OCI-LY7 (cell line): Measurements from ENCODE around the gene PC. TPM values are rescaled to one million over a fixed set of nuclear protein-coding genes. Genes with fewer than 3 reads are reported as not detected.

Experiments used
- BruUV-seq: library from RNA; stranded (reverse); fragments of 400-500 nt; replicated peaks from 2 replicates; lab custom pipeline; 2021; lab: Mats Ljungman, UMichigan
- CTCF ChIA-PET: fragments of 300-600 bp; sonication (Branson Sonifier 250); formaldehyde crosslinking; loops from one replicate; lab custom pipeline; 2022; ENCODE audit warnings: antibody characterized with exemption; ENCODE audit not compliant: unreplicated experiment; lab: Charles Lee
- POLR2A ChIA-PET: fragments of 300-600 bp; sonication (Branson Sonifier 250); formaldehyde crosslinking; loops from one replicate; lab custom pipeline; 2022; ENCODE audit warnings: antibody characterized with exemption; lab: Charles Lee
- DNase-seq: peaks from one replicate; pipeline ENCODE4 v3.0.0-alpha.2; 2015; ENCODE audit warnings: low spot score
- H2AFZ ChIP-seq: fragments of 200-600 bp; sonication (generic), shearing (Covaris generic); 2 replicates; pipeline ENCODE4 v1.6.1; 2014; ENCODE audit warnings: mild to moderate bottlenecking, antibody characterized with exemption, low read length, moderate library complexity
- H3K27ac ChIP-seq: fragments of 200-600 bp; sonication (generic); 2 replicates; pipeline ENCODE4 v1.5.1; 2014; ENCODE audit warnings: mixed run types, low read depth, mild to moderate bottlenecking, moderate library complexity, low read length, inconsistent platforms; ENCODE audit not compliant: poor library complexity, severe bottlenecking
- H3K36me3 ChIP-seq: fragments of 200-600 bp; sonication (generic); 2 replicates; pipeline ENCODE4 v1.6.1; 2014; ENCODE audit warnings: mild to moderate bottlenecking, antibody characterized with exemption, low read length, moderate library complexity, mixed read lengths; ENCODE audit not compliant: insufficient read depth
- H3K4me1 ChIP-seq: fragments of 200-600 bp; sonication (generic); 2 replicates; pipeline ENCODE4 v1.5.1; 2014; ENCODE audit warnings: mild to moderate bottlenecking, low read length; ENCODE audit not compliant: insufficient read depth, poor library complexity, severe bottlenecking
- H3K4me2 ChIP-seq: fragments of 200-600 bp; sonication (generic); 2 replicates; pipeline ENCODE4 v1.6.1; 2014; ENCODE audit warnings: mild to moderate bottlenecking, low read length
- H3K4me3 ChIP-seq: fragments of 200-600 bp; sonication (generic); 2 replicates; pipeline ENCODE4 v1.5.1; 2014; ENCODE audit warnings: mild to moderate bottlenecking, low read depth, low read length; ENCODE audit not compliant: poor library complexity, severe bottlenecking
- H3K79me2 ChIP-seq: fragments of 200-600 bp; sonication (generic); 2 replicates; pipeline ENCODE4 v1.6.1; 2016; ENCODE audit warnings: low read depth, mild to moderate bottlenecking, low read length, moderate library complexity, mixed read lengths; ENCODE audit not compliant: insufficient read depth
- H3K9me2 ChIP-seq: fragments of 200-600 bp; sonication (generic); 2 replicates; pipeline ENCODE4 v1.6.1; 2016; ENCODE audit warnings: mild to moderate bottlenecking, low read length, mixed read lengths; ENCODE audit not compliant: insufficient read depth
- H3K9me3 ChIP-seq: fragments of 200-600 bp; sonication (generic); 2 replicates; pipeline ENCODE4 v1.6.1; 2014; ENCODE audit warnings: mild to moderate bottlenecking, mixed run types, low read length, mixed read lengths
- H4K20me1 ChIP-seq: fragments of 200-600 bp; sonication (generic); 2 replicates; pipeline ENCODE4 v1.6.1; 2014; ENCODE audit warnings: mild to moderate bottlenecking, antibody characterized with exemption, low read length, moderate library complexity, mixed read lengths; ENCODE audit not compliant: insufficient read depth
- CTCF ChIP-seq: fragments of 200-600 bp; sonication (generic); conservative IDR thresholded peaks from 2 replicates; pipeline ENCODE4 v1.5.1; 2014; ENCODE audit warnings: mild to moderate bottlenecking, antibody characterized with exemption, low read length, moderate library complexity, mixed read lengths
- EZH2phosphoT487 ChIP-seq: fragments of 200-600 bp; sonication (generic); IDR thresholded peaks from 2 replicates; pipeline ENCODE4 v1.6.1; 2018; ENCODE audit warnings: low read depth, borderline replicate concordance, mild to moderate bottlenecking, mixed run types, antibody characterized with exemption, low read length, moderate library complexity, mixed read lengths
- intact Hi-C: fragments of 100-400 bp; cut with micrococcal nuclease; formaldehyde crosslinking; loops from one replicate; pipeline ENCODE4 v1.10.0; 2022; ENCODE audit not compliant: unreplicated experiment
- total RNA-seq, 2 experiments: library from RNA; depleted of rRNA in 1 of 2; stranded (reverse); fragments of >200 nt in 1 of 2; shearing (Covaris generic) in 1 of 2; gene quantifications; 2 replicates each; pipeline ENCODE4 v1.2.3, GENCODE V29; 2014 to 2022

The PC gene
- total RNA-seq, 2 experiments from 2014 or later = 10.4 to 12.7 TPM

- ChIA-PET POLR2A (interaction anchor here (1.0 kb wide), 1 partner anchor 11 kb away, joined by 3 read pairs; no protein-coding TSS in a partner anchor), CTCF (no interaction called here)
- Histone ChIP-seq H3K4me3 (no peak overlapping the region), H3K9me3 (no peaks in the 10 kb centered on the region), H3K79me2 (no peaks in the 10 kb centered on the region), H2AFZ (no peak overlapping the region), H3K9me2 (no peaks in the 10 kb centered on the region), H3K4me2 (no peak overlapping the region), H3K36me3 (no peaks in the 10 kb centered on the region), H4K20me1 (no peaks in the 10 kb centered on the region), H3K27ac (no peak overlapping the region), H3K4me1 (peaks cover 6% of the 10 kb centered on the region)
- no peak for DNase-seq
- intact Hi-C loops = no loop called here
- TF ChIP-seq EZH2phosphoT487 (no peak), CTCF (no peak)
- no TSS peak for BruUV-seq
Observed at GRCh38 chr11:66877588-66878385, 80.4 kb downstream of the PC start.

DNA sequence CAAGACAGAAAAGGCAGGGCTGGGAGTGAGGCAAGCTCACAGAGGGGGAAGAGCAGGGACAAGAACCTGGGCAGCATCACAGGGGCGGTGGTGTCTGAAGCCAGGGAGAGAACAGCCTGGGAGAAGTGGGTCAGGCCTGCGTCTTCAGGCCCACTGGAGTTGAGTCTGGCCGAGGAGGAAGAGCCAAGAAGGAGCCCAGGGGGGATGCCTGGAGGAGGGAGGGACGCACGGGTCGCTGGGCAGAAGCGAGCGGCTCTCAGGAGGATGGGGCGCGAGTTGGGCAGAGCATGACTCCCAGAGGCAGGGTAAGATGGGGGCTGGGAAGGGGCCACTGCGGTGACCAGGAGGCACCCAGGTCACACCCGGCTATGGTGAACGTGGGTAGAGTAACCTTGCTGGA lies 82.8 kb downstream of the PC start:
- intact Hi-C loops = no loop called here
- Histone ChIP-seq H3K4me1 (peaks cover 3% of the 10 kb centered on the region), H3K4me2 (no peak overlapping the region), H3K79me2 (no peaks in the 10 kb centered on the region), H3K9me2 (no peaks in the 10 kb centered on the region), H3K4me3 (no peak overlapping the region), H3K27ac (no peak overlapping the region), H3K36me3 (no peaks in the 10 kb centered on the region), H4K20me1 (no peaks in the 10 kb centered on the region), H3K9me3 (no peaks in the 10 kb centered on the region), H2AFZ (no peak overlapping the region)
- TF ChIP-seq EZH2phosphoT487 (no peak), CTCF (no peak)
- DNase-seq = no peak
- ChIA-PET CTCF (no interaction called here), POLR2A (no interaction called here)
- BruUV-seq = no TSS peak

DNA sequence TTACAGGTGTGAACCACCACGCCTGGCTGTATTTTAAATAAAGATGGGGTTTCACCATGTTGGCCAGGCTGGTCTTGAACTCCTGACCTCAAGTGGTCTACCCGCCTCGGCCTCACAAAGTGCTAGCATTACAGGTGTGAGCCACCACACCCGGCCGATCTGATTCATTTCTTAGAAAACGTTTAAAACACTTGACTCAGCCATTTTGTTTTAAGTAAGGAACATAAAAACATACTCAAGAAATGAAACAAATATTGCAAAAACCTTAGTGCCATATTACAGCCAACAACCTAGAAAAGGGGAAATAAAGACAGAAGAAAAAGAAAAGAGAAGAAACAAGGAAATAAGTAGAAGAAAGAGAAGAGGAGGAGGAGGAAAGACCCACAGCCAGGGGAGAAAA lies 84.0 kb downstream of the PC start:
- BruUV-seq = no TSS peak
- Histone ChIP-seq H3K9me2 (no peaks in the 10 kb centered on the region), H3K4me2 (no peak overlapping the region), H4K20me1 (no peaks in the 10 kb centered on the region), H3K4me1 (peaks cover 3% of the 10 kb centered on the region), H2AFZ (no peak overlapping the region), H3K36me3 (no peaks in the 10 kb centered on the region), H3K27ac (no peak overlapping the region), H3K4me3 (no peak overlapping the region), H3K79me2 (no peaks in the 10 kb centered on the region), H3K9me3 (no peaks in the 10 kb centered on the region)
- no peak for TF ChIP-seq EZH2phosphoT487
- TF ChIP-seq CTCF = peak; percentile 37; the same call in 1 of the 2 replicates
- DNase-seq = no peak
- POLR2A ChIA-PET = no interaction called here
- intact Hi-C loops = no loop called here
- CTCF ChIA-PET = no interaction called here
